WTC11 (cell line): Measurements from ENCODE around the gene MRPL54. TPM values are rescaled to one million over a fixed set of nuclear protein-coding genes. Genes with fewer than 3 reads are reported as not detected.
"Not testable (repeated sequence)": the region's sequence is repeated elsewhere in the genome, so short reads cannot be mapped to it uniquely, and the experiment has no call there.

Experiments
- ATAC-seq: fragments of 200-7000 bp; cut with Tn5 transposase; 2 replicates; pipeline ENCODE4 v1.10.0; 2021; ENCODE audit warnings: mild to moderate bottlenecking, moderate library complexity
- CTCF ChIA-PET: fragments of 300-600 bp; sonication (Branson Sonifier 250); formaldehyde crosslinking; loops from one replicate; lab custom pipeline; 2021; ENCODE audit warnings: antibody characterized with exemption; lab: Charles Lee
- POLR2A ChIA-PET: fragments of 350-600 bp; sonication (Branson Sonifier 250); formaldehyde crosslinking; loops from one replicate; lab custom pipeline; 2021; ENCODE audit warnings: antibody characterized with exemption; lab: Charles Lee
- DNase-seq: peaks from one replicate; pipeline ENCODE4 v3.0.0; 2021; ENCODE audit warnings: low spot score
- H3K27ac Mint-ChIP-seq: 2 replicates; pipeline ENCODE4 v1.8.0; 2021; ENCODE audit warnings: mixed read lengths
- H3K27me3 Mint-ChIP-seq: 2 replicates; pipeline ENCODE4 v1.8.0; 2021; ENCODE audit warnings: low read depth, mild to moderate bottlenecking, moderate library complexity, mixed read lengths
- H3K36me3 Mint-ChIP-seq: 2 replicates; pipeline ENCODE4 v1.8.0; 2021; ENCODE audit warnings: mixed read lengths
- H3K4me1 Mint-ChIP-seq: 2 replicates; pipeline ENCODE4 v1.8.0; 2022; ENCODE audit warnings: mixed read lengths
- H3K4me3 Mint-ChIP-seq: 2 replicates; pipeline ENCODE4 v1.8.0; 2021; ENCODE audit warnings: mild to moderate bottlenecking, moderate library complexity, mixed read lengths
- H3K9me3 Mint-ChIP-seq: 2 replicates; pipeline ENCODE4 v1.8.0; 2021; ENCODE audit warnings: mixed read lengths
- ATF1 ChIP-seq: sonication (generic); formaldehyde crosslinking; IDR thresholded peaks from 2 replicates; pipeline ENCODE4 v1.8.1; 2023; ENCODE audit warnings: mild to moderate bottlenecking, moderate library complexity, missing genetic modification reagents
- ERG ChIP-seq: fragments of 250-450 bp; sonication (Bioruptor Pico); IDR thresholded peaks from 2 replicates; pipeline ENCODE4 v1.8.0; 2021; ENCODE audit warnings: mild to moderate bottlenecking
- HMGXB4 ChIP-seq: sonication (generic); formaldehyde crosslinking; IDR thresholded peaks from 2 replicates; pipeline ENCODE4 v1.8.1; 2023; ENCODE audit warnings: mild to moderate bottlenecking, moderate library complexity, missing genetic modification reagents
- USF2 ChIP-seq: sonication (generic); formaldehyde crosslinking; IDR thresholded peaks from 2 replicates; pipeline ENCODE4 v1.8.1; 2023; ENCODE audit warnings: mild to moderate bottlenecking, missing genetic modification reagents, moderate library complexity
- ZNF121 ChIP-seq: sonication (generic); formaldehyde crosslinking; IDR thresholded peaks from 2 replicates; pipeline ENCODE4 v1.8.0; 2023; ENCODE audit warnings: missing genetic modification reagents
- total RNA-seq: library from RNA; stranded (reverse); gene quantifications from 3 replicates; pipeline ENCODE4 v1.2.3, GENCODE V29; 2021
- TF ChIP-seq, protein P1 (sequence below): fragments of 250-450 bp; sonication (Bioruptor Pico); IDR thresholded peaks from 2 replicates; pipeline ENCODE4 v2.1.2; 2022; ENCODE audit warnings: mild to moderate bottlenecking, moderate library complexity
- TF ChIP-seq, protein P2 (sequence below): sonication (generic); formaldehyde crosslinking; IDR thresholded peaks from 2 replicates; pipeline ENCODE4 v1.8.1; 2023; ENCODE audit warnings: mild to moderate bottlenecking, missing genetic modification reagents, moderate library complexity

Gene MRPL54
- total RNA-seq, 1 experiment from 2014 or later: 62.3 TPM

GRCh38 chr19:3752492-3752891, 10.0 kb upstream of the MRPL54 start (continued):
- TF ChIP-seq, protein P1, sequence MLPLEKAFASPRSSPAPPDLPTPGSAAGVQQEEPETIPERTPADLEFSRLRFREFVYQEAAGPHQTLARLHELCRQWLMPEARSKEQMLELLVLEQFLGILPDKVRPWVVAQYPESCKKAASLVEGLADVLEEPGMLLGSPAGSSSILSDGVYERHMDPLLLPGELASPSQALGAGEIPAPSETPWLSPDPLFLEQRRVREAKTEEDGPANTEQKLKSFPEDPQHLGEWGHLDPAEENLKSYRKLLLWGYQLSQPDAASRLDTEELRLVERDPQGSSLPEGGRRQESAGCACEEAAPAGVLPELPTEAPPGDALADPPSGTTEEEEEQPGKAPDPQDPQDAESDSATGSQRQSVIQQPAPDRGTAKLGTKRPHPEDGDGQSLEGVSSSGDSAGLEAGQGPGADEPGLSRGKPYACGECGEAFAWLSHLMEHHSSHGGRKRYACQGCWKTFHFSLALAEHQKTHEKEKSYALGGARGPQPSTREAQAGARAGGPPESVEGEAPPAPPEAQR (CRISPR knock-in tag): no peak

DNA sequence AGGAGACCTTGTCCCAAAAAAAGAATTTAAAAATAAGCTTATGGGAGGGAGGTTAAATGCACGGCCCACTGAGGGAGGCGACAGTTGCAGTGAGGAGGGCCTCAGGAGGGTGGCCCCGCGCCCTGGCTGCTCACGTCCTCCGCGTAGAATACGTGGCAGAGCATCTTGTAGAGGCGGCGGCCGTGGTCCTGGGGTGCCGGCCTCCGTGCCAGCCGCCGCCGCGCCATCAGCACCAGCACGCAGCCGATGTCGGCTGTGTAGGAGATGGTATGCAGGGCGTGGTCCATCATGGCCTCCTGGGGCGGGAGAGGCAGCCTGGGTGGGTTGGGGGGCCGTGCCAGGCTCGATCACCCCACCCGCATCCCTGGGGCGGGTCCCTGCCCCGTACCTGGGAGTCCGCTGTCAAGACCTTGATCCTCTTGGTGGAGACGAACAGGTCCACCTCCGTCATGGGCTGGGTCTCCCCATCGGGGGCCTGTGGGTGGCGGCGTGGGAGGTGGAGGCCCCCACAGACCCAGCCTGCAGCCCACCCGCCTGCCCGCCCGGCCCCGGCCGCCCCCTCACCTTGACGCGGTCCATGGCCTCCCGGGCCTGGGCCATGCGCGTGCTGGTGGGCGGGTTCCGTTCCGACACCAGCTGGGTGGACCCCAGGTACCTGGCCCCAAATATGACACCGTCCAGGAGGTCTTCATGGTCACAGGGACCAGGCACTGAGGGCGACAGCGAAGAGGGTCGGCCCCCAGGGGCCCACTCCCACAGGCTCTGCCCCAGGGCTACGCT, 8.7 kb upstream of the MRPL54 start:
- no peak for ATAC-seq
- peaks cover 18% of the 10 kb centered on the region for H3K36me3 Mint-ChIP-seq
- H3K27ac Mint-ChIP-seq: no peak overlapping the region
- ChIA-PET POLR2A (no interaction called here), CTCF (no interaction called here)
- H3K27me3 Mint-ChIP-seq: no peaks in the 10 kb centered on the region
- no peaks in the 10 kb centered on the region for H3K9me3 Mint-ChIP-seq
- no peaks in the 10 kb centered on the region for H3K4me1 Mint-ChIP-seq
- H3K4me3 Mint-ChIP-seq: no peak overlapping the region
- no peak for DNase-seq
- no peak for TF ChIP-seq HMGXB4

GRCh38 chr19:3757705-3758104, 4.8 kb upstream of the MRPL54 start:
- H3K4me1 Mint-ChIP-seq, H3K9me3 Mint-ChIP-seq, CTCF ChIA-PET, H3K36me3 Mint-ChIP-seq, DNase-seq, H3K27me3 Mint-ChIP-seq, ATAC-seq, H3K4me3 Mint-ChIP-seq, H3K27ac Mint-ChIP-seq, POLR2A ChIA-PET: not testable (repeated sequence)

GRCh38 chr19:3758297-3758696, 4.2 kb upstream of the MRPL54 start:
- H3K4me3 Mint-ChIP-seq, ATAC-seq, H3K4me1 Mint-ChIP-seq, H3K36me3 Mint-ChIP-seq, DNase-seq, H3K27me3 Mint-ChIP-seq, POLR2A ChIA-PET, H3K9me3 Mint-ChIP-seq, CTCF ChIA-PET, H3K27ac Mint-ChIP-seq: not testable (repeated sequence)
- TF ChIP-seq ZNF121 (CRISPR knock-in tag): peak; percentile 89

- ATAC-seq: no peak
- CTCF ChIA-PET: interaction anchor here (0.6 kb wide), 1 partner anchor 188 kb away, joined by 3 read pairs; no protein-coding TSS in a partner anchor
- Mint-ChIP-seq H3K4me1 (peaks cover 8% of the 10 kb centered on the region), H3K27ac (no peak overlapping the region), H3K4me3 (peak overlapping the region; percentile 97; the same call in 1 of the 2 replicates)
- TF ChIP-seq ERG (CRISPR knock-in tag) (no peak), ATF1 (CRISPR knock-in tag) (no peak), USF2 (no peak)
- TF ChIP-seq, protein P2, sequence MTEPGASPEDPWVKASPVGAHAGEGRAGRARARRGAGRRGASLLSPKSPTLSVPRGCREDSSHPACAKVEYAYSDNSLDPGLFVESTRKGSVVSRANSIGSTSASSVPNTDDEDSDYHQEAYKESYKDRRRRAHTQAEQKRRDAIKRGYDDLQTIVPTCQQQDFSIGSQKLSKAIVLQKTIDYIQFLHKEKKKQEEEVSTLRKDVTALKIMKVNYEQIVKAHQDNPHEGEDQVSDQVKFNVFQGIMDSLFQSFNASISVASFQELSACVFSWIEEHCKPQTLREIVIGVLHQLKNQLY: no peak
- TF ChIP-seq, all 79 proteins: peak for 0
- Mint-ChIP-seq H3K36me3 (peaks cover 4% of the 10 kb centered on the region), H3K27me3 (peaks cover 3% of the 10 kb centered on the region; the same call in 1 of the 2 replicates), H3K9me3 (no peaks in the 10 kb centered on the region)
- no peak for DNase-seq
- POLR2A ChIA-PET: interaction anchor here (0.6 kb wide), 1 partner anchor 122 kb away, joined by 3 read pairs; no protein-coding TSS in a partner anchor
These were observed 2.8 kb upstream of the MRPL54 start for GRCh38 chr19:3759482-3760254.
